Measurements from ENCODE around the gene RNF220.

GRCh38 chr1:44566281-44567046, 161.4 kb downstream of the RNF220 start:
- TF ChIP-seq EZH2 (IDR thresholded peaks at IDR 0.05; ENCODE audit: insufficient read depth, poor library complexity, severe bottlenecking) (no peak), EZH2phosphoT487 (IDR thresholded peaks at IDR 0.05; ENCODE audit: insufficient read depth, low read depth) (no peak)
